Prostate gland (tissue), 2 donors: ENCODE results near the gene CCDC93.

ENCODE experiments used
- POLR2A ChIP-seq: fragments of 450-650 bp; IDR thresholded peaks from one replicate; pipeline ENCODE4 v1.6.1; 2016; ENCODE audit warnings: antibody characterized with exemption, mild to moderate bottlenecking
- TF ChIP-seq, protein P1 (sequence below), 4 experiments: fragments of 200-600 bp in 2 of 4; fragments of 450-650 bp in 2 of 4; sonication (generic) in 2 of 4; IDR thresholded peaks; 1 replicate in 3 of 4; 2 replicates in 1 of 4; pipeline ENCODE4 v1.5.1; 2016 to 2019; ENCODE audit warnings: antibody characterized with exemption in 4 of 4, mild to moderate bottlenecking in 2 of 4, moderate library complexity in 2 of 4

DNA sequence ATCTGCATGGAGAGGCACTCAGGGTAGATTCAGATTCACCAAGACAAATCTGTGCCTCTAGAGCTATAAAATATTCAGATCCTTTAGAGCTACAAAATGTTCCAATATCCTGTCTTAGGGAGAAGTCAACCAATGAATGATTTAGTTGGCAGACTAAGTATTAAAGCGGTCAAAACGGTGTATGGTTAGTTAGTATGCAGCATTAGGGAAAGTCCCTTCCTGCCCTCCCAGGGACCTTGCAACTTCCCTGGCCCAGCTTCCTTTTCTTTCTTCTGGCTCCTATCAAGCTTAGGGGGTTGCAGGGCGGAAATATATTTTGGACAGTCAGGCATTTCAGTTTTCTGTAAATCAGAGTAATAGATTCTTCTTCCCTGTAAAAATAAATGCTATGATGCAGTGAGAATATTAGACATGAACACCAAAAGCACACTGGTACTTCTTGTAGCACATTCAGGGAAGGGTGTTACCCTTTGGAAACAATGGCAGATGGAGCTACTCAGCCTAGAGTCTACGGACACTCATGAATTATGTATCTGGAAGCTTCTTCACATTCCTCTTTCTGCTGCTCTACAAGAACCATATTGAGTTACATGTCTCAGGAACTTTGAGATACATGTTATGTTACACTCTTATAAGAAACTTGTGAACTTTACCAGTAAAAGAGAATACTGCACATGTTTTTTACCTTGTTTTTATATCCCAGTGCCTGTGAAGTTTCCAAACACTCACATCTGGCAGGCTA lies 45.7 kb downstream of the CCDC93 start:
- TF ChIP-seq, protein P1, sequence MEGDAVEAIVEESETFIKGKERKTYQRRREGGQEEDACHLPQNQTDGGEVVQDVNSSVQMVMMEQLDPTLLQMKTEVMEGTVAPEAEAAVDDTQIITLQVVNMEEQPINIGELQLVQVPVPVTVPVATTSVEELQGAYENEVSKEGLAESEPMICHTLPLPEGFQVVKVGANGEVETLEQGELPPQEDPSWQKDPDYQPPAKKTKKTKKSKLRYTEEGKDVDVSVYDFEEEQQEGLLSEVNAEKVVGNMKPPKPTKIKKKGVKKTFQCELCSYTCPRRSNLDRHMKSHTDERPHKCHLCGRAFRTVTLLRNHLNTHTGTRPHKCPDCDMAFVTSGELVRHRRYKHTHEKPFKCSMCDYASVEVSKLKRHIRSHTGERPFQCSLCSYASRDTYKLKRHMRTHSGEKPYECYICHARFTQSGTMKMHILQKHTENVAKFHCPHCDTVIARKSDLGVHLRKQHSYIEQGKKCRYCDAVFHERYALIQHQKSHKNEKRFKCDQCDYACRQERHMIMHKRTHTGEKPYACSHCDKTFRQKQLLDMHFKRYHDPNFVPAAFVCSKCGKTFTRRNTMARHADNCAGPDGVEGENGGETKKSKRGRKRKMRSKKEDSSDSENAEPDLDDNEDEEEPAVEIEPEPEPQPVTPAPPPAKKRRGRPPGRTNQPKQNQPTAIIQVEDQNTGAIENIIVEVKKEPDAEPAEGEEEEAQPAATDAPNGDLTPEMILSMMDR (IDR thresholded peaks at IDR 0.05): no peak
- TF ChIP-seq POLR2A: no peak
